Tibial artery (tissue), 4 donors: ENCODE results near the gene FAM47E.

ENCODE experiments used
- DNase-seq, 2 donors: peaks; one replicate each; pipeline ENCODE4 v3.0.0-alpha.2; 2019
- H3K27ac ChIP-seq, 2 donors: fragments of 200-600 bp; sonication (generic) in 1 of 2; 1 replicate in 1 of 2; 2 replicates in 1 of 2; pipeline ENCODE4 v1.5.1; 2018 to 2019; ENCODE audit warnings: mild to moderate bottlenecking in 1 of 2
- H3K27me3 ChIP-seq, 2 donors: fragments of 200-600 bp; sonication (generic) in 1 of 2; one replicate each; pipeline versions ENCODE4 v1.5.1 to v1.6.0; 2016 to 2019
- H3K36me3 ChIP-seq, 3 donors: fragments of 200-600 bp; sonication (generic) in 2 of 3; one replicate each; pipeline ENCODE4 v1.5.1; 2016 to 2019; ENCODE audit warnings: mild to moderate bottlenecking in 2 of 3
- H3K4me1 ChIP-seq, 4 donors: fragments of 200-600 bp; sonication (generic) in 2 of 4; 1 replicate in 3 of 4; 2 replicates in 1 of 4; pipeline ENCODE4 v1.5.1; 2016 to 2019
- H3K4me3 ChIP-seq, 2 donors: fragments of 200-600 bp; sonication (generic) in 1 of 2; 1 replicate in 1 of 2; 2 replicates in 1 of 2; pipeline ENCODE4 v1.5.1; 2018 to 2019; ENCODE audit warnings: mild to moderate bottlenecking in 2 of 2
- H3K9me3 ChIP-seq, 3 donors: fragments of 200-600 bp; sonication (generic) in 1 of 3; one replicate each; pipeline ENCODE4 v1.5.1; 2016 to 2019
- intact Hi-C: fragments of 100-400 bp; cut with DNase I; formaldehyde crosslinking; loops from one replicate; pipeline ENCODE4 v1.15.0; 2023; ENCODE audit warnings: low total_unique reads
- TF ChIP-seq, protein P1 (sequence below), 2 experiments: fragments of 200-600 bp in 1 of 2; fragments of 450-650 bp in 1 of 2; IDR thresholded peaks; one replicate each; pipeline ENCODE4 v1.5.1; 2017 to 2019; ENCODE audit warnings: antibody characterized with exemption in 2 of 2, mild to moderate bottlenecking in 1 of 2, moderate library complexity in 1 of 2

FAM47E gene

DNA sequence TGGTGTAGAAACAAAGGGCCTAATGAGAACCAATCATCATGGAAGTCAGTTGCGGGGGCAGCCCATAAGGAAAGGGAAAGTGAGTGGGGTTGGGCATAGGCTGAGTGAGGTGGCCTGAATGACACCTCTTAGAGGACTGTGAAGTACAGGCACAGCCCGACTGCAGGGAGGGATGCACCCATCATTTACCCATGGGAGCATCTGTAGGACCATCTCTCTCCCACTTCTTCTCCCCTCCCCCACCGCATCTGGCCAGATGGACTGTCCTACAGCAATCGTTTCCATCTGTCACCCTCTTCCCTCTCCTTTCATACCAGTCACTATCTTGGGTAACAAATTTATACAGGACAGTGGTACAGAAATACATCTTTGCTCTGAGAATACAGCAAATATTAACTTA is 59.2 kb downstream of the FAM47E start:
- Histone ChIP-seq H3K4me3 (no peak overlapping the region), H3K9me3 (peaks cover 0 to 2% (median 0%) of the 10 kb centered on the region in 3 donors), H3K27me3 (no peaks in the 10 kb centered on the region), H3K36me3 (peaks cover 0 to 14% (median 13%) of the 10 kb centered on the region in 3 donors), H3K27ac (no peak overlapping the region), H3K4me1 (peaks cover 0 to 28% (median 14%) of the 10 kb centered on the region in 4 donors)
- intact Hi-C loops: no loop called here
- TF ChIP-seq, protein P1, sequence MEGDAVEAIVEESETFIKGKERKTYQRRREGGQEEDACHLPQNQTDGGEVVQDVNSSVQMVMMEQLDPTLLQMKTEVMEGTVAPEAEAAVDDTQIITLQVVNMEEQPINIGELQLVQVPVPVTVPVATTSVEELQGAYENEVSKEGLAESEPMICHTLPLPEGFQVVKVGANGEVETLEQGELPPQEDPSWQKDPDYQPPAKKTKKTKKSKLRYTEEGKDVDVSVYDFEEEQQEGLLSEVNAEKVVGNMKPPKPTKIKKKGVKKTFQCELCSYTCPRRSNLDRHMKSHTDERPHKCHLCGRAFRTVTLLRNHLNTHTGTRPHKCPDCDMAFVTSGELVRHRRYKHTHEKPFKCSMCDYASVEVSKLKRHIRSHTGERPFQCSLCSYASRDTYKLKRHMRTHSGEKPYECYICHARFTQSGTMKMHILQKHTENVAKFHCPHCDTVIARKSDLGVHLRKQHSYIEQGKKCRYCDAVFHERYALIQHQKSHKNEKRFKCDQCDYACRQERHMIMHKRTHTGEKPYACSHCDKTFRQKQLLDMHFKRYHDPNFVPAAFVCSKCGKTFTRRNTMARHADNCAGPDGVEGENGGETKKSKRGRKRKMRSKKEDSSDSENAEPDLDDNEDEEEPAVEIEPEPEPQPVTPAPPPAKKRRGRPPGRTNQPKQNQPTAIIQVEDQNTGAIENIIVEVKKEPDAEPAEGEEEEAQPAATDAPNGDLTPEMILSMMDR (IDR thresholded peaks at IDR 0.05): no peak
- no peak for DNase-seq

DNA sequence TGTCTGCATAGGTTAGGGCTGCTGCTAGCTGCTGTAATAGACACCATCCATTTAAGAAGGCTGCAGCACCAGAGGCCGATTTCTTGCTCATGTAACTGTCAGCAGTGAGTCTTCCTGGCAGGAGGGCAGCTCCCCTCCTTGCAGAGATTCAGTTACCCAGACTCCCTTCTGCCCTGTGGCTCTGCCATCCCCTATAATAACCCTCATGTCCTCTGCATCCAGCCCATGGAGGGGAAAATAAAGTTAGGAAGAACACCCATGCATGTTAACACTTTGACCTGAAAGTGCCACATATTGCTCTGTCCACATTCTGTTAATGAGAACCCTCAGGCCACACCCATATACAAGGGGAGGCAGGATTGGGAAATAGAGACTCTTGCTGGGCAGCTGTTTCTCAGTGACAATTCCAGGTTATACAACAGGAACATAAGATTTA is 60.4 kb downstream of the FAM47E start:
- DNase-seq: no peak
- Histone ChIP-seq H3K4me3 (no peak overlapping the region), H3K27ac (no peak overlapping the region), H3K27me3 (no peaks in the 10 kb centered on the region), H3K36me3 (peaks cover 0 to 14% (median 13%) of the 10 kb centered on the region in 3 donors), H3K9me3 (peaks cover 0 to 6% (median 6%) of the 10 kb centered on the region in 3 donors), H3K4me1 (peaks cover 0 to 27% (median 14%) of the 10 kb centered on the region in 4 donors)
- intact Hi-C loops: no loop called here
- TF ChIP-seq, protein P1 (IDR thresholded peaks at IDR 0.05): no peak

DNA sequence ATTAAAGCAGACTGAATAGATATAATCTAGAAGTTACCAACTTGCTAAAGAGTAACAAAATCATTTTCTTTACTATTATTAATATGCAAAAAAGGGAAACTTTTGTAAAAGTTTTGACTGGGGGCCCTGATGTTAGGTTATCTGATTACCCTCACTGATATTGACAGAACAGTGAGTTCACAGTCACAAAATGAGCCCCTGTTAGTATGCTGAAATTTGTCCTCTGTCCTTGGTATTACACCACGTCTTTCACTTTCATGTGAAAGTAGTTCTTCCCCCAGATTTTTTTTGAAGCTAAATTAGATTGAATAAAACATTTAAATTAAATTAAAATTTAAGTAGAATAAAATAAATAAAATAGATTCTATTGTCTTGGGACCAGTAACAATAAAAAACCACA is 60.9 kb downstream of the FAM47E start:
- Histone ChIP-seq H3K36me3 (peaks cover 0 to 14% (median 13%) of the 10 kb centered on the region in 3 donors), H3K27me3 (no peaks in the 10 kb centered on the region), H3K27ac (no peak overlapping the region), H3K4me1 (peaks cover 0 to 23% (median 13%) of the 10 kb centered on the region in 4 donors), H3K9me3 (peaks cover 0 to 6% (median 6%) of the 10 kb centered on the region in 3 donors), H3K4me3 (no peak overlapping the region)
- intact Hi-C loops: no loop called here
- DNase-seq: no peak
- TF ChIP-seq, protein P1 (IDR thresholded peaks at IDR 0.05): no peak

DNA sequence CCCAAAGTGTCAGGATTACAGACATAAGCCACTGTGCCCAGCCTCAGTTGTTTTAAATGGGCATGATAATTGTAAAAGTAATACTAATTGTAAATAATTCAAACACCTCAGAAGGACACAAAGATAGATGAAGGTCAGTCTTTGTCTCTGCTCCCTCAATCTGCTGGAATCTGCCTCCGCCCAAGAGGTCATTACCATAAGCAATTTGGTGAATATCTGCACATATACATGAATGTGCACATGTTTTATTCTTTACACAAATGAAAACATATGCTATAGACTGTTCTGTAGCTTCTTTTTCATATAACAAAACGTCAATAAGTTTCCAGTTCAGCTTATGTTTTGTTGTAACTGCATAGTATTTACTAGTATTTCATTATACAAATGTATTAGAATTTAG is 62.0 kb downstream of the FAM47E start:
- peaks cover 0 to 14% (median 13%) of the 10 kb centered on the region in 3 donors for H3K36me3 ChIP-seq
- intact Hi-C loops: no loop called here
- TF ChIP-seq, protein P1 (IDR thresholded peaks at IDR 0.05): no peak
- DNase-seq: no peak
- H3K27ac ChIP-seq: no peak overlapping the region
- H3K4me3 ChIP-seq: no peak overlapping the region
- H3K9me3 ChIP-seq: peaks cover 0 to 6% (median 6%) of the 10 kb centered on the region in 3 donors
- no peaks in the 10 kb centered on the region for H3K27me3 ChIP-seq
- peaks cover 0 to 12% (median 3%) of the 10 kb centered on the region in 4 donors for H3K4me1 ChIP-seq

DNA sequence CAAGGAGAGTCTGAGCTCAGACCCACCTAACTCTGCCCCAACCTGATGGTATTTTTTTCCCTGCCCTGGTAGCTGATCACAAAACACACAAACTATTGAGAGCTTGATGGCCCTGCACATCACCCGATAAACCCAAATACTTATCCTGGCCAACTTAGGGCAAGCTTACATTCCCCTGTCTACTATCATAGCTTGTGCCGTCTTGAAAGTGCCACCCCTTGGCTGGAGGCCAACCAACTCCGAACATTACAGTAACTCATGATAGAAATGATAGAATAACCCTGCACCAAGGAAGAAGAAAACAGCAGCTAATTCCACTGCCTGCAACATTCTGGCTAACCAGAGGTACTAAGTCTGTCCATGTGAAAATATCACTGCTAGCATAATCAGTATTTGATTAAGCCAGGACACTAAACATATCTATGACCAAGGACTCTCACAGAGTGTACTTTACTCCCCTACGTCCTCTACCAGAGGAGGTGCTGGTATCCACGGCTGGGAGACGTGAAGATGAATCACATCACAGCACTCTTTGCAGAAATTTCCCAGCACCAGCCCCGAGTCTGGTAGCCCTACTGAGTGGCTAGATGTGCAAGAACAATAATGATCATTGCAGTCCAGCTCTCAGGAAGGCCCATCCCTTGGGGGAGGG is 63.9 kb downstream of the FAM47E start:
- TF ChIP-seq, protein P1 (IDR thresholded peaks at IDR 0.05): no peak
- Histone ChIP-seq H3K27ac (no peak overlapping the region), H3K4me3 (no peak overlapping the region), H3K36me3 (peaks cover 0 to 5% (median 0%) of the 10 kb centered on the region in 3 donors), H3K27me3 (no peaks in the 10 kb centered on the region), H3K4me1 (no peaks in the 10 kb centered on the region), H3K9me3 (peaks cover 0 to 9% (median 6%) of the 10 kb centered on the region in 3 donors)
- DNase-seq: no peak
- intact Hi-C loops: no loop called here
